Measurements from ENCODE around the gene CDC26. TPM values are rescaled to one million over a fixed set of nuclear protein-coding genes. Genes with fewer than 3 reads are reported as not detected.

CDC26 gene
- total RNA-seq (ENCODE audit: unreplicated experiment), result 13.4 TPM
- long read RNA-seq, transcript CDC26-201 (4 exons, 872 nt), result major isoform, 18 of 22 reads
- long read RNA-seq, partial matches to known transcripts, result 1 of 22 reads
- long read RNA-seq, other reads (novel, unspliced or antisense), result 3 of 22 reads

DNA sequence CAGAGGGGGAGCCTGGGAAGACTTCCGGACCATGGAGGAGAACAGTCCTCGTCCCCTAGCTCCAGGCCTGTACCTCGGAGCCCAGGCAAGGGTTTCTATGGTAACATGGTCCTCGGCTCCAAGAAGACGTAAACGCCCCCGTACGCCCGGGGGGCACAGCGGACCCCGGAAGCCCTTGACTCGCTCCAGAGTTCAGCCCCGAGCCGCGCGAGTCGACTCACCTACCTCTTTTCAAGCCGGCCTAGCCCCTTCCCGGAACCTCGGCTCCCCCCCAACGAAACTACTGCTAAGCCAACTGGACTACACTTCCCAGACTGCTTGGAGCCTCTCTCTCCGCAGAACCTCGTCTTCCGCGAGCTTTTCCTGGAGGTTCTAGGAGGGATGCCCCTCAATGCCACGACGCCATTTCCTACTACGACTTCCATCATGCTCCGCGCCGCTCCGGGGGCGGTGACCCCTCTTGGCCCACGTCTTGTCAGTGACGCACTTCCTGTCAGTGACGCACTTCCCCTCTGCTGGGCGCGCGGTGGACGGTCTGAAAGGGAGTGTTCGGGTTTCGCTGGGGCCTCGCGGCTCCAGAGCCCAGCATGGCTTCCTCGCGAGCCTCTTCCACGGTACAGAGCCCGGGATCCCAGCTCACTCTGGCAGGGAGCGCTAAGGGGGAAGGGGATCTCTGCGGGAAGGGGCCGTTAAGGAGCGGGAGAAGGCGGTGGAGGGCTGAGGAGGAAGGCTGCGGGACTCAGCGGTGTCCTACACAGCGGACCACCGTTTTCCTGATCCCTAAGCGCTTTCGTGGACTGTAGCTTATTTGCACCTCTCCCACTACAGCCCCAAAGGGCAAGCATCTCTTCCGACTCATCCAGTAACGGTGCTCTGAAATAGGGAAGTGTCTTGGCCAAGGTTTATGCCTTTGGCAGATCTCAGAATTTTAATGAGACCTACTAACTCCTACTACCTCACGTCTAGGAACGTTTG, at the start of gene CDC26, which contains the start of gene PRPF4:
Gene CDC26 (minus strand): TSS at position 416 of the 975 bp plus-strand sequence. CDS start 3,065 bp downstream, outside the sequence.
Gene PRPF4 (plus strand): TSS at position 502 of the 975 bp plus-strand sequence. CDS start 86 bp downstream, at position 588.
- H3K36me3 Mint-ChIP-seq (ENCODE audit: unreplicated experiment), result no peaks in the 10 kb centered on the region
- peak; percentile 96 for DNase-seq
- no peaks in the 10 kb centered on the region for H3K27me3 Mint-ChIP-seq (ENCODE audit: unreplicated experiment)
- TF ChIP-seq, protein P1, sequence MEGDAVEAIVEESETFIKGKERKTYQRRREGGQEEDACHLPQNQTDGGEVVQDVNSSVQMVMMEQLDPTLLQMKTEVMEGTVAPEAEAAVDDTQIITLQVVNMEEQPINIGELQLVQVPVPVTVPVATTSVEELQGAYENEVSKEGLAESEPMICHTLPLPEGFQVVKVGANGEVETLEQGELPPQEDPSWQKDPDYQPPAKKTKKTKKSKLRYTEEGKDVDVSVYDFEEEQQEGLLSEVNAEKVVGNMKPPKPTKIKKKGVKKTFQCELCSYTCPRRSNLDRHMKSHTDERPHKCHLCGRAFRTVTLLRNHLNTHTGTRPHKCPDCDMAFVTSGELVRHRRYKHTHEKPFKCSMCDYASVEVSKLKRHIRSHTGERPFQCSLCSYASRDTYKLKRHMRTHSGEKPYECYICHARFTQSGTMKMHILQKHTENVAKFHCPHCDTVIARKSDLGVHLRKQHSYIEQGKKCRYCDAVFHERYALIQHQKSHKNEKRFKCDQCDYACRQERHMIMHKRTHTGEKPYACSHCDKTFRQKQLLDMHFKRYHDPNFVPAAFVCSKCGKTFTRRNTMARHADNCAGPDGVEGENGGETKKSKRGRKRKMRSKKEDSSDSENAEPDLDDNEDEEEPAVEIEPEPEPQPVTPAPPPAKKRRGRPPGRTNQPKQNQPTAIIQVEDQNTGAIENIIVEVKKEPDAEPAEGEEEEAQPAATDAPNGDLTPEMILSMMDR (IDR thresholded peaks at IDR 0.05; ENCODE audit: partially characterized antibody, unreplicated experiment), result no peak
- no peak within 1 kb of the TSS for H3K4me3 Mint-ChIP-seq (ENCODE audit: unreplicated experiment)
- no peak within 1 kb of the TSS for H3K27ac Mint-ChIP-seq (ENCODE audit: unreplicated experiment)
- H3K4me1 Mint-ChIP-seq (ENCODE audit: low read depth, unreplicated experiment), result peaks cover 1% of the 10 kb centered on the region
- H3K9me3 Mint-ChIP-seq (ENCODE audit: unreplicated experiment), result peaks cover 2% of the 10 kb centered on the region

DNA sequence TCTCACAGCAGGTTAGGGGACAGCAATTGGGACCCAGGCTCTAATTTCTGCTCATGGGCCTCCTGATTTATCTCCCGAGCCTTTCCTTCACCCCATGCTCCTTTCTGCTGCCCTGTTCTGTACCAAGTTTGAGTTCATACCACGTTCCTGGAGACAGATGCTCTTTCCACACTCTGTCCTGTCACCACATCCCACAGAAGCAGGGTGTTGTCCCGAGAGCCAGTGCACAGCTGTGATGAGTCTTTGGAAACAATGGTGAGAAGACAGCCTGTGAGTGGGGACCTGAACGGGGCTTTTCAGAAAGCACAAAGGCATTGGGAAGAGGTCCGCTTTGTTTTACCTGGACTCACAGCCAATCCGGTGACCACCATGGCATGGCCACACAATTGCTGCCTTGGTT, 47.3 kb upstream of the CDC26 start:
- Mint-ChIP-seq H3K4me3 (ENCODE audit: unreplicated experiment) (no peak overlapping the region), H3K4me1 (ENCODE audit: low read depth, unreplicated experiment) (no peaks in the 10 kb centered on the region), H3K27ac (ENCODE audit: unreplicated experiment) (no peak overlapping the region), H3K9me3 (ENCODE audit: unreplicated experiment) (no peaks in the 10 kb centered on the region), H3K36me3 (ENCODE audit: unreplicated experiment) (no peaks in the 10 kb centered on the region), H3K27me3 (ENCODE audit: unreplicated experiment) (peaks cover 4% of the 10 kb centered on the region)
- no peak for DNase-seq
- TF ChIP-seq, protein P1 (IDR thresholded peaks at IDR 0.05; ENCODE audit: partially characterized antibody, unreplicated experiment), result no peak

DNA sequence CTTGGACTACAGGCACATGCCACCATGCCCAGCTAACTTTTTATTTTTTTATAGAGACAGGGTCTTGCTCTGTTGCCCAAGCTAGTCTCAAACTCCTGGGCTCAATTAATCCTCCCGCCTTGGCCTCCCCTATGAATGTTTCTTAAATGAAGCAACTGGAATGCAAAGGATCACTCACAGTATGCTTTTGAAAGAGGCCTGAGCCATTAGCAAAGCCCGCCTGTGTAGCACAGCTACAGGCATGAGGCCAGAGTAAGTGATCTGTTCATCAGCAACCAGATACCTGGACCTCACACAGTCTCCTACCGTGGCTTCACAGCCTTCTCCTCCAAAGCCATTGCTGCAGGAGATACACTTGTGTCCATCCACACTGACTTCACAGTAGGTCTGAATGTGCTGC, 44.7 kb upstream of the CDC26 start:
- no peak for DNase-seq
- H3K36me3 Mint-ChIP-seq (ENCODE audit: unreplicated experiment), result no peaks in the 10 kb centered on the region
- TF ChIP-seq, protein P1 (IDR thresholded peaks at IDR 0.05; ENCODE audit: partially characterized antibody, unreplicated experiment), result no peak
- H3K27me3 Mint-ChIP-seq (ENCODE audit: unreplicated experiment), result peaks cover 4% of the 10 kb centered on the region
- H3K27ac Mint-ChIP-seq (ENCODE audit: unreplicated experiment), result no peak overlapping the region
- no peaks in the 10 kb centered on the region for H3K9me3 Mint-ChIP-seq (ENCODE audit: unreplicated experiment)
- no peak overlapping the region for H3K4me3 Mint-ChIP-seq (ENCODE audit: unreplicated experiment)
- no peaks in the 10 kb centered on the region for H3K4me1 Mint-ChIP-seq (ENCODE audit: low read depth, unreplicated experiment)

DNA sequence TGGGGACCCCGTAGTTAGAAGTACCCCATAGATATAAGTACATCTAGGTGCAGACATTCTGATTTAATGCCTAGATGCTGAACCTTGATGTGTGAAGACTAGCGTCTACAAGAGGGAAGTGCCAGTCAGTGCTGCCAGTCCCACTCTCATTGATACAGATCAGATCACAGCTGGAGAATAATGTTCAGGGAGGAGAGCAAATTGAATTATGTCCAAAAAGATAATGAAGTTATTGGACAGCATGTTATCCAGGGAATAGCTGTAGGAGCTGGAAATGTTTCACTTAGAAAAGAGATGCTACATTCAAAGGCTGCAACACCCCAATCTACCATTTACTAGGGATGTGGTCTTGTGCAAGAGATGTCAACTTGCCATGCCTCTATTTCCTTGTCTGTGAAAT, 43.7 kb upstream of the CDC26 start:
- no peaks in the 10 kb centered on the region for H3K36me3 Mint-ChIP-seq (ENCODE audit: unreplicated experiment)
- DNase-seq, result no peak
- no peak overlapping the region for H3K4me3 Mint-ChIP-seq (ENCODE audit: unreplicated experiment)
- H3K27ac Mint-ChIP-seq (ENCODE audit: unreplicated experiment), result no peak overlapping the region
- no peaks in the 10 kb centered on the region for H3K4me1 Mint-ChIP-seq (ENCODE audit: low read depth, unreplicated experiment)
- peaks cover 4% of the 10 kb centered on the region for H3K27me3 Mint-ChIP-seq (ENCODE audit: unreplicated experiment)
- TF ChIP-seq, protein P1 (IDR thresholded peaks at IDR 0.05; ENCODE audit: partially characterized antibody, unreplicated experiment), result no peak
- no peaks in the 10 kb centered on the region for H3K9me3 Mint-ChIP-seq (ENCODE audit: unreplicated experiment)

Data from glutamatergic neuron (in vitro differentiated cells).